OCI-LY3 (cell line): ENCODE data around the gene SLC7A5.

Experiments used
- CTCF ChIP-seq: fragments of 200-600, 300-600 bp; sonication (generic); IDR thresholded peaks from 2 replicates; pipeline ENCODE4 v1.5.1; 2014; ENCODE audit warnings: antibody characterized with exemption, low read length, low read depth
- EZH2phosphoT487 ChIP-seq: fragments of 200-600 bp; shearing (Covaris generic); IDR thresholded peaks from 2 replicates; pipeline ENCODE4 v1.6.1; 2018; ENCODE audit warnings: antibody characterized with exemption, mixed run types, low read depth

- TF ChIP-seq CTCF (no peak), EZH2phosphoT487 (no peak)
These were observed 30.4 kb downstream of the SLC7A5 start for GRCh38 chr16:87838643-87839541.
